GM19351 (cell line): ENCODE measurements around the gene SLC6A8.
"Not testable (repeated sequence)": the region's sequence is repeated elsewhere in the genome, so short reads cannot be mapped to it uniquely, and the experiment has no call there.

ENCODE experiments used
- ATAC-seq: cut with Tn5 transposase; IDR thresholded peaks from one replicate; pipeline ENCODE4 v1.9.1; 2021; ENCODE audit warnings: mild to moderate bottlenecking, moderate library complexity; ENCODE audit not compliant: unreplicated experiment

SLC6A8 gene

DNA sequence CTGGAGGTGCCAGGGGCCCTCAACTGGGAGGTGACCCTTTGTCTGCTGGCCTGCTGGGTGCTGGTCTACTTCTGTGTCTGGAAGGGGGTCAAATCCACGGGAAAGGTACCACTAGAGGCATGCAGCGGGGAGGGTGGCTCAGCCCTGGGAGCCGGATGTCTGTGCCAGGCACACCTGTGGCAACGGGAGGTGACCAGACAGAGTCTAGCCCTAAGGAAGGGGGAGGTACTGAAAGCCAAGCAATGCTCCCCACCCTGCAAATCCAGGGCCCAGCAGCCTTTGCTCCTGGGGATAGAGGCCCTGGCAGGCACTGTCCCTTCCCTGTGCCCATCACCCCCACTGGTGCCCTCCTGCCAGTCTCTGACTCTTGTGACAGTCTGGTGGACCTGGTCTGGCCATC is 4.3 kb downstream of the SLC6A8 start:
- ATAC-seq = no peak

GRCh38 chrX:153692611-153693156 is 5.0 kb downstream of the SLC6A8 start:
- no peak for ATAC-seq

DNA sequence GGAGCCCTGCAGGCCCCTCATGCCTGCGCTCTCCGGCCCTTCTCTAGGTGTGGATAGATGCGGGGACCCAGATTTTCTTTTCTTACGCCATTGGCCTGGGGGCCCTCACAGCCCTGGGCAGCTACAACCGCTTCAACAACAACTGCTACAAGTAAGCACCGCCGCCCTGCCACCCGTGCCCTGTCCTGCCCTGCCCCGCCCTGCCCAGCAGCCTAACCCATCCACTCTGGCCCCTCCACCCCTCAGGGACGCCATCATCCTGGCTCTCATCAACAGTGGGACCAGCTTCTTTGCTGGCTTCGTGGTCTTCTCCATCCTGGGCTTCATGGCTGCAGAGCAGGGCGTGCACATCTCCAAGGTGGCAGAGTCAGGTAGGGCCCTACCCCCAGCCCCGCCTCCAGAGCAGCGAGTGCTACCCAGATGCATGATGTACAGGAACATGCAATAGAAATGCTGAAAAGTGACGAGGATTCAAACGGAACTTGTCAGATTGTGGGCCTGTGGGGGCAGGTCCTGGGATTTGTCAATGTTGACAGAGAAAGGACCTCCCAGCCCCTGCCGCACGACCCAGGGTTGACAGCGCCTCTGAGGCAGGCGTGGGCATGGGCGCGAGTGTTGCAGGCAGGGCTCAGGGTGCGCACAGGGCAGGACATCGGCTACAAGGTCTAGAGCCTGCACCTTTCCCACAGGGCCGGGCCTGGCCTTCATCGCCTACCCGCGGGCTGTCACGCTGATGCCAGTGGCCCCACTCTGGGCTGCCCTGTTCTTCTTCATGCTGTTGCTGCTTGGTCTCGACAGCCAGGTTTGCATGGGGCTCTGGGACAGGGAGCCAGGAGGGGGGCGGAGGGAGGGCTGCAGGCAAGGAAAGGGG is 5.7 kb downstream of the SLC6A8 start:
- no peak for ATAC-seq

DNA sequence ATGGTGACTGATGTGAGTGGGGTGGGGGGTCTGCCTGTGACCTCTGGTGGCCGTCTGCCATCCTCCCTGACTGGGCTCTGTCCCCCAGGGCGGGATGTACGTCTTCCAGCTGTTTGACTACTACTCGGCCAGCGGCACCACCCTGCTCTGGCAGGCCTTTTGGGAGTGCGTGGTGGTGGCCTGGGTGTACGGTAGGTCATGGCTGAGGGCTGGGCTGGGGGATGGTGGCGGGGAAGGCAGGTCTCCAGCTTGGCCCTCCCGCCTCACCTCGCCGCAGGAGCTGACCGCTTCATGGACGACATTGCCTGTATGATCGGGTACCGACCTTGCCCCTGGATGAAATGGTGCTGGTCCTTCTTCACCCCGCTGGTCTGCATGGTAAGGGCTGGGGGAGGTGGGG is 6.5 kb downstream of the SLC6A8 start:
- ATAC-seq = not testable (repeated sequence)

- no peak for ATAC-seq
These were observed 7.1 kb downstream of the SLC6A8 start for GRCh38 chrX:153694687-153695270.

DNA sequence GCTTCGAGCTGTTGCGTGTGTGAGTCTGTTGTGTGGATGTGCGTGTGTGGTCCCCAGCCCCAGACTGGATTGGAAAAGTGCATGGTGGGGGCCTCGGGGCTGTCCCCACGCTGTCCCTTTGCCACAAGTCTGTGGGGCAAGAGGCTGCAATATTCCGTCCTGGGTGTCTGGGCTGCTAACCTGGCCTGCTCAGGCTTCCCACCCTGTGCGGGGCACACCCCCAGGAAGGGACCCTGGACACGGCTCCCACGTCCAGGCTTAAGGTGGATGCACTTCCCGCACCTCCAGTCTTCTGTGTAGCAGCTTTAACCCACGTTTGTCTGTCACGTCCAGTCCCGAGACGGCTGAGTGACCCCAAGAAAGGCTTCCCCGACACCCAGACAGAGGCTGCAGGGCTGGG is 8.4 kb downstream of the SLC6A8 start:
- ATAC-seq = no peak

DNA sequence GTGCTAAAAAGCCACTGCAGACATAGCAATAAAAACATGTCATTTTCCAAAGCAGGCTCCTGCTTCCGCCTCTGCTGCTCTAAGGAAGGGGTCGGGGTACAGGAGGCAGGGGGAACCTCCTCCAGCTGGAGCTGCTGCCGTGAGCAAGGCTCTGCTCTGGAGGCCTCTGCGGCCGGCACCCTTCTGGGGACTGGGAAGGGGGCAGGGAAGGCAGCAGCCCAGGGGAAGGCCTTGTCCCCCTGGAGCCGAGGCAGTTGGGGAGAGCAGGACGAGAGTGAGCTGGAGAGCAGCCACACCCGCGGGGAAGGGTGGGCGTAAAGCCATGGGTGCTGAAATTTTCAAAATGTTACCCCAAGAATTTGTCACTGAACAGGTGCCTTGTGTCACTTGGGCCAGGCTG is 8.8 kb downstream of the SLC6A8 start:
- ATAC-seq = not testable (repeated sequence)

DNA sequence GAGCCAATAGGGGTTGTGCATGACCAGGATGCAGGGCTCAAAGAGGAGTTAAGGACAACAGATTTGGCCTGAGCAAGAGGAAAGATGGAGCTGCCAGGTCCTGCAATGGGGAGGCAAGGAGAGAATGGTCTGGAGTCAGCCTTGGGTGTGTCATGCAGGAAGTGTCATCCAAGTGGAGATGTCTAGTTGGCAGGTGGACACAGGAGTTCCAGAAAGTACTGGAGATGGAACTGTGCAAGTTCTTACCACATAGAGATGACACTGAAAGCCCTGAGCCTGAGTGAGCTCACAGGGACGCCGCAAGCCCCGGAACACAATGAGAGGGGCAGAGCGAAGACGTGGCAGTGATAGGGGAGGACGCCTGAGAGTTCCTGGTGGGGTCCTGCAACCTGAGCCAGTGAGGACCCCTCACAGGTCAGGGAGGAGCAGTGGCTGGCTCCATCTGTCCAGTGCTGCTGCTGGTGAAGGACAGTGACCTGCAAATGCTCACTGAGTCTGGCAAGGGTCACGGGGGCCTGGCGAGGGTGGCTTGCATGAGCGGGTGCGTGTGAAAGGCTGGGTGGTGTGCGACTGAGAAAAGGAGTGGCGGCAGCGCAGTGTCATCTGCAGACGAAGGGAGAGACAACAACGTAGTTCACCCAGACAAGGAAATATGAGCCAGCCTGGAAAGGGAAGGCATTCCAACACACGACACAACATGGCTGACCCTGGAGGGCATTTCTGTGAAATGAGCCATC is 9.4 kb downstream of the SLC6A8 start:
- not testable (repeated sequence) for ATAC-seq

DNA sequence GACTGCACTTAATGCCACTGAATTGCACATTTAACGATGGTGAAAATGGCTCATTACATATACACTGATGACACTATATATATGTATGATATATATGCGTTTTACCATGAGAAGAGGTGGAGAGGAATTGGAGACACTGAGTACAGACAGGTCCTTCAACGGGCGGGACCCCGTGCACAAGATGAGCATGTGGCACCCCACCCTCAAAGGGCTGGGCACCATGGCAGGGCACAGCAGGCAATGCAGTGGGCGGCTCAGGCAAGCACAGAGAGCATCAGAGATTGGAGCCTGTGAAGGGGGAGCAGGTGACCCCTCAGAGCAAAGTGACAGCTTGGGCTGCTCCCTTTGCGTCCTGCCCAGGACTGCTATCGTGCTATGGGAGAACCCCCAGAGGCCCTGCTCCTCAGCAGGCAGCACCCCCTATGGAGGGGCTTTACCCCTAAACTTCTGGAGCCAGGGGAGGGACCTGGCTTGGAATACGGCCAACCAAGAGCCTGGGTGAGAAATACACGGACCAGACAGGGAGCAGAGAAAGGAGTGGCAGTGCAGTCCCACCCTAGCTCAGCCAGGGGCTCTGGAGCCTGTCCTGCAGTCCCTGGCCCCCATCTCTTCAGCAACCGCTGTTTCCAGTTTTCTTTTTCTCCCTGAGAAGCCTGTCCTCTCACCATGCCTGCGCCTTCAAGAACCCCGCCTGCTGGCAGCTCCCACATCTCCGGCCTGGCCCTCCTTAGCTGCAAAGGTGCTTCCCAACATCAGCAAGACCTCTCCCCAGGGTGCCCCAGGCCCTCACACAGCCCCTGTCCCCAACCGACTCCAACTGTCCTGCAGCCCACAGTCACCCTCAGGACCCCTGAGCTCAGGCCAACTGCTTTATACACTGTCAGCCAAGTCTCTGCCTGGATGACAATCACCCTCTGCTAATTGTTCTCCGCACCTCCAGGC is 10.5 kb downstream of the SLC6A8 start:
- no peak for ATAC-seq

DNA sequence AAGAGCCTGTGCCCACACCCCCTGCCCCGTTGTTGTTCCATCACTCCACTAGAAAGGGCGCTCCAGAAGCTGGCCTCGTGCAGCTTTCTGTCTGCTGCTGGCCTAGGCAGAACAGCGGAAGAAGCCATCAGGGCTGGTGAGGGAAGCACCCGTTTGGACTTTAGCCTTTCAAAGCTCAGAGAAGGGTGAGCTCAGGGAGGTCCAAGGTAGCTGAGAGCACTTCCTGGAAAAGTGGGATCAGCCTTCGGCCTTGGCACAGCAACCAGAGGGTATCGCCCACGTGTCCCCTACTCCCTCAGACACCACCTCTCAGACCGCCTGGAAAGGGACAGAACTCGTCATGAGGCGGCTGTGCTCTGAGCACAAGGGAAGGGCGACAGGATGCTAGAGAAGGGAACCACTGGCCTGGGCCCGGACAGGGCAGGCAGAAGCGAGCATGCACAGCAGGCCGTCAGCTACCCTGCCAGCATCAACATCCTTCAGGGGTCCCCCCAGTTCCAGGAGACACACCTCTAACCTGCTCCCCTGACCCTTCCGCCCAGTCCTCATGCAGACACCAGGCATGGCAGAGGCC is 11.6 kb downstream of the SLC6A8 start:
- not testable (repeated sequence) for ATAC-seq

GRCh38 chrX:153699784-153700371 is 12.2 kb downstream of the SLC6A8 start:
- not testable (repeated sequence) for ATAC-seq

DNA sequence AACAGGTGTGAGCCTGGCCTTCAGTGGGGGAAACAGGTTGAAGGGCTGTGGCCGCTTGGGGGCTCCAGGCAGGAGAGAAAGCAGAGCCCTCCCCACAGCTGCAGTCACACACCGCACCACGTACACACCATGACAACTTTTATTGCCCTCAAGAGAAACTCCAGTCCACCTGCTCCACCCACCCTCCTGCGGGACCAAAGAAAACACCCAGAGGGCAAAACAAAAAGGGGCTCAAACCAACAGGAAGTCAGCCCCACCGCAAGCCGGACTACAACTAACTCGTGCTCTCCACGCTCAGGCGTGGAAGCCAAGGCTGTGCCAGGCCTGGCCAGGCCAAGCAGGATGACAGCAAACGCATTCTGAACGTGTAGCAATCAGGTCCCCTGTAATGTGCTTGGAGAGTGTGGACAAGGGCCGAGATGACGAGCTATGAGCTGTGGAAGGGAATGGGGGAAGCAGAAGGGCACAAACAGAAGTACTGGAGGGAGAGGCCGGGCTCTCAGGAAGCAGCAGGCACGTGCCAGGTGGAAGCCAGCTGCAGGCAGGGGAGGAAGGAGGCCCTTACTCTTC is 12.7 kb downstream of the SLC6A8 start:
- ATAC-seq = no peak

DNA sequence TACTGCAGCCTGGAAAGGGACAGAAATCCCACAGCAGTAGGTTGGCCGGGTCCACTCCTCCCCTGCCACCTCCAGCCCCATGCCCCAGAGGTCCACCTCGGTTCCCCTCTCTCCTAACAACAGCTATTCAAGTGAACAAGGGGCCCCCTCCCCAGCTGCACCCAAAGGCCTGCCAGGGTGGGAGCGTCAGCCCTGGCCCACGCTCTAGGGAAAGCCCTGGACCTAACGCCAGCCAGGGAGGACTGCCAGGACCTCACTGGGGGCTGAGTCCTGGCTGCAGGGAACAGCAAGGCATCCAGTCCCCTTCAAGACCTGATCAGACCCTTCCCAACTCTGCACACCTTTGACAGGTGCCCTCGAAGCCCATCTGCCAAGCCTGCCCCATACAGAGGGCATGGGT is 13.2 kb downstream of the SLC6A8 start:
- no peak for ATAC-seq

GRCh38 chrX:153701706-153702105 is 14.0 kb downstream of the SLC6A8 start:
- ATAC-seq = no peak

- ATAC-seq = no peak
These were observed 14.8 kb downstream of the SLC6A8 start for GRCh38 chrX:153702336-153703035.

DNA sequence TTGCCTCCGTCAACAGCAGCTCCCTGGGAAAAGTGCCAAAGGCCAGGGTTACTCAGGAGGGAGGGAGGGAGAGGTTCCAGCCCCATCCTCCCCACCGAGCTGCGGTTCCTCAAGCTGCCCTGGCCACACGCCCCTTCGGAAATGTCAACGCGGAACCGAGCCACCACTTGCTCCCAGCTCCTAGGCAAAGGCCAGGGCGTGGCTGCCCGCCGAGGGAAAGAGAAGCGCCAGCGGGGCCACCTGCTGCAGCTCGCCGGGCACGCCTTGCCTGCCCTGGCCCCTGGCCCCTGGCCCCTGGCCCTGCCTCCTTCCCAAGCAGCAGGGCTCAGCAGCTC is 15.3 kb downstream of the SLC6A8 start:
- ATAC-seq = no peak

- ATAC-seq = no peak
These were observed 16.3 kb downstream of the SLC6A8 start for GRCh38 chrX:153704021-153704526.

DNA sequence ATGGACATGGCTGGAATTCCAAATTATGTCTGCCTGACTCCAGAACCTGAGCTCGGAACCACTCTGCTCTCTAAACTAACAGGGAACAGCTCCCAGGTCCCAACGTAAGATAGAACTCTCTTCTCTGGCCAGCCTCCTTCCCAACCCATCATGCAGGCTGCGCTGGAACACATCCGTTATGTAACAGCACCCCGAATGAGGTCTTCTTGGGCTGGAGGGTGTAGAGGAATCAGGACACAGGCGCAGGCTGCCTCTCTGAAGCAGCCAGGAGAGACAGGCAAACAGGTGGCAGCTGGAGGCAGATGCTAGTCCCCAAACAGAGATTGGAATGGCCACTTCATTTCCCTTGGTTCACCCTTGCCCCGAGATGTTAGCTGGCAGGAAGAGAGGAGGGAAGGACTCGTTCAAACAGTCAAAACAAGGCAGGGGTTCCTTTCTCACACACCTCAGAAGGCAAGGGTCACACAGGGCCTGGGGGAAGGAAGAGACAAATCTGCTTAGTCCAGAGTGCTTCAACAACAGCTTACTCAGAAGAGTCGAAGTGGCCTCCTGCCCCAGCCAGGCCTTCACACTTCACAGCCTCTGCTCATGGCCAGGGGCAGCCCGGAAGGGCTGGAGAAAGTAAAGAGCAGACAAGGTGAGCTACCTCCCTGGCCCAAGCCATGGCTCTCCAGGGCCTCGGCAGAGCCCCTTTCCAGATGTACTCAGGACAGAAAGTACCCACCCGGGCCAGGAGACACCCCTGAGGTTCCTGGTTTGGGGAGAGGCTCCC is 17.1 kb downstream of the SLC6A8 start:
- not testable (repeated sequence) for ATAC-seq
